GM18505 (cell line): Measurements from ENCODE around the gene FBXO15.
A peak's percentile ranks its signal among the peaks of the same experiment; 100 is the strongest.

Source experiments
- ATAC-seq: cut with Tn5 transposase; IDR thresholded peaks from one replicate; pipeline ENCODE4 v1.9.1; 2021; ENCODE audit not compliant: unreplicated experiment
- POLR2A ChIP-seq: IDR thresholded peaks from 4 replicates; pipeline ENCODE4 v1.6.1; 2011; ENCODE audit warnings: borderline replicate concordance; ENCODE audit not compliant: insufficient read depth, insufficient read length; ENCODE audit errors: extremely low read depth

Gene FBXO15

GRCh38 chr18:74147491-74147778, 199 bp downstream of the FBXO15 start:
- TF ChIP-seq POLR2A, result no peak
- ATAC-seq, result no peak

GRCh38 chr18:74146756-74147155, 878 bp downstream of the FBXO15 start:
- no peak for TF ChIP-seq POLR2A
- no peak for ATAC-seq

- no peak for TF ChIP-seq POLR2A
Measured at GRCh38 chr18:74142252-74142651, 5.4 kb downstream of the FBXO15 start.

GRCh38 chr18:74141667-74142066, 6.0 kb downstream of the FBXO15 start:
- TF ChIP-seq POLR2A, result no peak
- ATAC-seq, result no peak

More at GRCh38 chr18:74142252-74142651, 5.4 kb downstream of the FBXO15 start:
- no peak for ATAC-seq

- no peak for TF ChIP-seq POLR2A
- no peak for ATAC-seq
Measured at GRCh38 chr18:74140582-74140981, 7.1 kb downstream of the FBXO15 start.

GRCh38 chr18:74139888-74140287, 7.7 kb downstream of the FBXO15 start:
- TF ChIP-seq POLR2A, result no peak
- ATAC-seq, result peak; percentile 68

- no peak for ATAC-seq
- no peak for TF ChIP-seq POLR2A
Measured at GRCh38 chr18:74139411-74139810, 8.2 kb downstream of the FBXO15 start.

GRCh38 chr18:74137920-74138538, 9.6 kb downstream of the FBXO15 start:
- no peak for TF ChIP-seq POLR2A
- ATAC-seq, result no peak

GRCh38 chr18:74132201-74132600, 15.4 kb downstream of the FBXO15 start:
- TF ChIP-seq POLR2A, result no peak
- ATAC-seq, result no peak

GRCh38 chr18:74131124-74131523, 16.5 kb downstream of the FBXO15 start:
- TF ChIP-seq POLR2A, result no peak
- ATAC-seq, result no peak

- no peak for TF ChIP-seq POLR2A
- no peak for ATAC-seq
Measured at GRCh38 chr18:74128159-74128558, 19.5 kb downstream of the FBXO15 start.

- no peak for ATAC-seq
- no peak for TF ChIP-seq POLR2A
Measured at GRCh38 chr18:74126684-74127655, 20.7 kb downstream of the FBXO15 start.

- no peak for TF ChIP-seq POLR2A
- ATAC-seq, result no peak
Measured at GRCh38 chr18:74124642-74125041, 23.0 kb downstream of the FBXO15 start.

GRCh38 chr18:74123200-74123599, 24.4 kb downstream of the FBXO15 start:
- no peak for ATAC-seq
- TF ChIP-seq POLR2A, result no peak

- no peak for TF ChIP-seq POLR2A
- ATAC-seq, result no peak
Measured at GRCh38 chr18:74116633-74117554, 30.7 kb downstream of the FBXO15 start.
